K562 (cell line): ENCODE measurements around the gene IQCE. TPM values are rescaled to one million over a fixed set of nuclear protein-coding genes. Genes with fewer than 3 reads are reported as not detected.

ENCODE experiments used
- ATAC-seq: fragments of 200-7000 bp; cut with Tn5 transposase; 3 replicates; pipeline ENCODE4 v1.9.1; 2020; ENCODE audit warnings: moderate library complexity
- BruUV-seq: library from RNA; stranded (reverse); fragments of 400-500 nt; replicated peaks from 2 replicates; lab custom pipeline; 2021; lab: Mats Ljungman, UMichigan
- CTCF ChIA-PET: fragments of 300-600 bp; formaldehyde crosslinking; extraction: SDS; loops from one replicate; lab custom pipeline; 2021; ENCODE audit warnings: low intra/inter-chr PET ratio; lab: Yijun Ruan, JAX
- POLR2A ChIA-PET: fragments of 300-600, 350-650 bp; sonication (Branson Sonifier 250); formaldehyde crosslinking; extraction: SDS; loops from one replicate; lab custom pipeline; 2021; ENCODE audit warnings: antibody characterized with exemption, inconsistent platforms; lab: Yijun Ruan, JAX
- DNase-seq, 4 experiments: peaks; one replicate each; pipeline versions ENCODE4 v3.0.0 to v3.0.0-alpha.2; 2011 to 2018; ENCODE audit warnings: low spot score in 3 of 4, mixed read lengths in 3 of 4; ENCODE audit errors: extremely low read depth in 1 of 4
- FAIRE-seq: peaks from 2 replicates; lab custom pipeline; 2011; peaks lifted over from hg19 to GRCh38; lab: Jason Lieb, UNC
- H2AFZ ChIP-seq: 2 replicates; pipeline ENCODE4 v1.6.0; 2011; ENCODE audit warnings: low read depth, low read length, control low read depth, inconsistent platforms
- H3K27ac ChIP-seq: fragments of 200-600 bp; 3 replicates; pipeline ENCODE4 v1.8.0; 2011; ENCODE audit warnings: low read depth, mild to moderate bottlenecking, control low read depth, inconsistent platforms, low read length, moderate library complexity, mixed read lengths; ENCODE audit errors: extremely low read depth
- H3K27me3 ChIP-seq, 2 experiments: fragments of 300-600 bp in 1 of 2; 2 replicates in 1 of 2; 3 replicates in 1 of 2; pipeline versions ENCODE4 v1.6.0 to v1.8.0; 2011; ENCODE audit warnings: inconsistent platforms in 2 of 2, low read length in 2 of 2, mild to moderate bottlenecking in 1 of 2, mixed read lengths in 1 of 2, moderate library complexity in 1 of 2; ENCODE audit not compliant: control insufficient read depth in 2 of 2, insufficient read depth in 2 of 2
- H3K36me3 ChIP-seq: fragments of 300-600 bp; 3 replicates; pipeline ENCODE4 v1.8.0; 2011; ENCODE audit warnings: mild to moderate bottlenecking, low read length, inconsistent platforms; ENCODE audit not compliant: control insufficient read depth, insufficient read depth
- H3K4me1 ChIP-seq, 2 experiments: fragments of 200-600 bp in 1 of 2; replicated peaks in 1 of 2; 2 replicates in 1 of 2; 3 replicates in 1 of 2; pipeline versions ENCODE4 v1.5.1 to v1.8.0; 2011; ENCODE audit warnings: inconsistent platforms in 2 of 2, low read length in 2 of 2, mild to moderate bottlenecking in 1 of 2, mixed read lengths in 1 of 2, moderate library complexity in 1 of 2; ENCODE audit not compliant: control insufficient read depth in 2 of 2, insufficient read depth in 2 of 2
- H3K4me2 ChIP-seq: 2 replicates; pipeline ENCODE4 v1.6.1; 2011; ENCODE audit warnings: low read length, control low read depth, inconsistent platforms, mixed read lengths; ENCODE audit not compliant: insufficient read depth
- H3K4me3 ChIP-seq: fragments of 200-600 bp; sonication (generic), shearing (Covaris generic); 2 replicates; pipeline ENCODE4 v1.5.1; 2016; ENCODE audit warnings: control low read depth, inconsistent platforms
- H3K79me2 ChIP-seq: fragments of 200-600 bp; 3 replicates; pipeline ENCODE4 v1.8.0; 2011; ENCODE audit warnings: low read length, inconsistent platforms; ENCODE audit not compliant: control insufficient read depth, insufficient read depth
- H3K9ac ChIP-seq, 2 experiments: 2 replicates each; pipeline versions ENCODE4 v1.6.0 to v1.6.1; 2011; ENCODE audit warnings: low read depth in 2 of 2, low read length in 2 of 2, control low read depth in 1 of 2, inconsistent platforms in 1 of 2, mild to moderate bottlenecking in 1 of 2, mixed read lengths in 1 of 2; ENCODE audit not compliant: insufficient read depth in 1 of 2
- H3K9me1 ChIP-seq: one replicate; pipeline ENCODE4 v1.6.0; 2011; ENCODE audit warnings: inconsistent platforms, mild to moderate bottlenecking, low read length, moderate library complexity; ENCODE audit not compliant: control insufficient read depth, insufficient read depth
- H3K9me3 ChIP-seq: replicated peaks from 2 replicates; pipeline ENCODE4 v1.5.1; 2011; ENCODE audit warnings: low read depth, low read length, inconsistent platforms; ENCODE audit not compliant: control insufficient read depth, insufficient read depth
- H4K20me1 ChIP-seq: replicated peaks from 2 replicates; pipeline ENCODE4 v1.6.1; 2011; ENCODE audit warnings: low read length, inconsistent platforms, mixed read lengths; ENCODE audit not compliant: control insufficient read depth, insufficient read depth
- ASH1L ChIP-seq: fragments of 450-650 bp; IDR thresholded peaks from 2 replicates; pipeline ENCODE4 v1.6.1; 2018; ENCODE audit warnings: borderline replicate concordance, mild to moderate bottlenecking, low read depth; ENCODE audit not compliant: partially characterized antibody
- POLR2AphosphoS5 ChIP-seq: IDR thresholded peaks from 2 replicates; pipeline ENCODE4 v1.6.1; 2011; ENCODE audit warnings: mild to moderate bottlenecking, low read depth, low read length, moderate library complexity; ENCODE audit not compliant: control insufficient read depth, insufficient read depth
- PRMT5 ChIP-seq: sonication (generic); formaldehyde crosslinking; IDR thresholded peaks from 2 replicates; pipeline ENCODE4 v1.5.0; 2020; ENCODE audit warnings: missing genetic modification reagents
- RBM34 ChIP-seq: fragments of 200-400 bp; formaldehyde crosslinking; IDR thresholded peaks from 2 replicates; pipeline ENCODE4 v1.6.1; 2018; ENCODE audit warnings: low read length, borderline replicate concordance; ENCODE audit not compliant: insufficient read depth
- ZBTB8A ChIP-seq: fragments of 450-650 bp; IDR thresholded peaks from 2 replicates; pipeline ENCODE4 v1.6.1; 2018; ENCODE audit warnings: mild to moderate bottlenecking, moderate library complexity; ENCODE audit not compliant: partially characterized antibody
- WGBS: fragments of 100-300 bp; shearing (Covaris generic); methylation state at CpG from one replicate; pipeline ENCODE4 v1.1.6; 2016; ENCODE audit warnings: low coverage, mixed read lengths; ENCODE audit not compliant: insufficient coverage; ENCODE audit errors: missing lambda C conversion rate; 5-methylcytosine and 5-hydroxymethylcytosine counted together
- in situ Hi-C: fragments of 300-500 bp; cut with MboI; formaldehyde crosslinking; loops from 4 replicates; pipeline ENCODE4 v1.15.0; 2018; ENCODE audit warnings: inconsistent platforms, mixed read lengths
- intact Hi-C: fragments of 100-400 bp; cut with micrococcal nuclease; formaldehyde crosslinking; loops from 2 replicates; pipeline ENCODE4 v1.14.2; 2022
- polyA plus RNA-seq, 8 experiments: library from polyadenylated mRNA; depleted of rRNA in 4 of 8; stranded (reverse) in 5 of 8; unstranded in 3 of 8; fragments of >200 nt; fragmentation: Nextera tagmentation in 2 of 8; fragmentation: Illumina TruSeq in 1 of 8; extraction: Ambion mirVana in 2 of 8; extraction: Trizol in 1 of 8; gene quantifications; 2 replicates each; pipeline versions ENCODE4 v1.2.1 to v1.2.3, GENCODE V29; 2011 to 2014; ENCODE audit warnings: inconsistent platforms in 1 of 8, missing spikeins in 1 of 8
- total RNA-seq, 7 experiments: library from RNA; depleted of rRNA in 6 of 7; stranded (reverse); fragments of >200 nt in 6 of 7; fragmentation: Illumina TruSeq in 2 of 7; extraction: Trizol in 2 of 7; gene quantifications; 2 replicates each; pipeline versions ENCODE4 v1.2.1 to v1.2.3, GENCODE V29; 2011 to 2021; ENCODE audit warnings: low replicate concordance in 1 of 7
- TF ChIP-seq, protein P1 (sequence below), 2 experiments: fragments of 450-650 bp in 1 of 2; sonication (generic) in 1 of 2; formaldehyde crosslinking in 1 of 2; IDR thresholded peaks; 2 replicates each; pipeline versions ENCODE4 v1.7.1 to v1.9.0; 2016 to 2022; ENCODE audit warnings: inconsistent platforms in 1 of 2, mild to moderate bottlenecking in 1 of 2, missing genetic modification reagents in 1 of 2
- TF ChIP-seq, protein P2 (sequence below), 3 experiments: fragments of 200-800 bp in 1 of 3; sonication (Bioruptor generic) in 1 of 3; sonication (generic) in 1 of 3; formaldehyde crosslinking in 1 of 3; IDR thresholded peaks; 2 replicates each; pipeline versions ENCODE4 v1.6.1 to v1.8.0; 2016 to 2022; ENCODE audit warnings: mild to moderate bottlenecking in 2 of 3, missing compliant biosample characterization in 2 of 3, missing genetic modification characterization in 2 of 3, missing genetic modification reagents in 1 of 3
- TF ChIP-seq, protein P3 (sequence below): sonication (generic); formaldehyde crosslinking; IDR thresholded peaks from 2 replicates; pipeline ENCODE4 v1.5.0; 2020; ENCODE audit warnings: missing genetic modification reagents

IQCE gene
- total and polyA plus RNA-seq, 9 of the 15 experiments (the other 6 are each of a cell fraction or from before 2014, with no cell fraction given), result 0.18 to 8.5 (median 4.2) TPM

DNA sequence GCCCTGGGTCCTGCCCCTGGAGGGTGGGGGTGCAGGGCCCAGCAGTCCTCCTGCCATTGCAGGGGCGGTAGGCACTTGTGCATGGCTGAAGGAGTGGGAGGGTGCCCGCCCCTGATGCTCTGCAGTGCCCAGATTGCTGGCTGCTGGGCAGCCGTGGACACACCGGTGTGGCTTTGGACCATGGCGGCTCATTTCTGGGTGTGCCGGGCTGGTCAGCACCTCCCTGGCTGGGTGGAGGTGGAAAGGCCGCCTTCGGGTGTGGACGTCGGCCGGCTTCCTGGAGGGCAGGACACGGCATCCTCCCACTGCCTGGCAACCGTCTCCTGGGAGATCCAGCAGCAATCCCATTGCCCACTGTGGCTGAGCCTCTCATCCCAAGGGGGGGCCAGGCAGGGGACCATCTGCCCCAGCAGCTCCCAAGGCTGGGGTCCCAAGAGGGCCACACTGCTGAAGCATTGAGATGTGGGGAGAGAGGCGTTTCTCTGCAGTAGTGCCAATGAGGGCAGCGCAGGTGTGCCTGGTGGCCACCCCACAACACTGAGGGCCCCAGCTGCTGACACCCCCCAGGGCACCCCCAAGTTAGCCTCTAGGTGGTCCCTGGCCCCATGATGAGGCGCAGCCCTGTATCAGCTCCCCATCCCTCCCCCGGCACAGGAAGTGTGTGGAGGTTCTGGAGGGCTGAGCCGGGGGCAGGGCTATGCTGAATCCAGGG, 85.9 kb downstream of the IQCE start:
- POLR2A ChIA-PET, result interaction anchor here (0.6 to 1.2 kb wide), 4 partner anchors 9 to 502 kb away, joined by 3 to 5 read pairs (median 3); no protein-coding TSS in a partner anchor
- WGBS, result 53% methylated on average over 11 of the region's 18 CpGs
- no peaks in the 10 kb centered on the region for H3K27me3 ChIP-seq
- peak overlapping the region in 1 of 2 experiments; percentile 37; a peak in 2 of 4 replicates for H3K9ac ChIP-seq
- 0 out of 2 replicates have a peak, but pooled peaks cover 5% of the 10 kb centered on the region for H4K20me1 ChIP-seq
- peak; percentile 8; the same call in 1 of the 3 replicates for ATAC-seq
- H3K36me3 ChIP-seq, result no peaks in the 10 kb centered on the region
- H3K4me2 ChIP-seq, result no peak overlapping the region
- in situ Hi-C loops, result no loop called here
- no peak for FAIRE-seq
- peaks cover 6 to 86% of the 10 kb centered on the region in 2 experiments; a peak in 2 of 5 replicates for H3K4me1 ChIP-seq
- no peak overlapping the region for H3K4me3 ChIP-seq
- intact Hi-C loops, result no loop called here
- no peak overlapping the region for H3K27ac ChIP-seq
- no peaks in the 10 kb centered on the region for H3K9me3 ChIP-seq
- no peak overlapping the region for H2AFZ ChIP-seq
- CTCF ChIA-PET, result no interaction called here
- BruUV-seq, result no TSS peak
- no peaks in the 10 kb centered on the region for H3K79me2 ChIP-seq
- DNase-seq, result no peak
- no peaks in the 10 kb centered on the region for H3K9me1 ChIP-seq
- TF ChIP-seq ASH1L, result no peak
- TF ChIP-seq POLR2AphosphoS5, result no peak
- TF ChIP-seq ZBTB8A, result no peak
- TF ChIP-seq, protein P1, sequence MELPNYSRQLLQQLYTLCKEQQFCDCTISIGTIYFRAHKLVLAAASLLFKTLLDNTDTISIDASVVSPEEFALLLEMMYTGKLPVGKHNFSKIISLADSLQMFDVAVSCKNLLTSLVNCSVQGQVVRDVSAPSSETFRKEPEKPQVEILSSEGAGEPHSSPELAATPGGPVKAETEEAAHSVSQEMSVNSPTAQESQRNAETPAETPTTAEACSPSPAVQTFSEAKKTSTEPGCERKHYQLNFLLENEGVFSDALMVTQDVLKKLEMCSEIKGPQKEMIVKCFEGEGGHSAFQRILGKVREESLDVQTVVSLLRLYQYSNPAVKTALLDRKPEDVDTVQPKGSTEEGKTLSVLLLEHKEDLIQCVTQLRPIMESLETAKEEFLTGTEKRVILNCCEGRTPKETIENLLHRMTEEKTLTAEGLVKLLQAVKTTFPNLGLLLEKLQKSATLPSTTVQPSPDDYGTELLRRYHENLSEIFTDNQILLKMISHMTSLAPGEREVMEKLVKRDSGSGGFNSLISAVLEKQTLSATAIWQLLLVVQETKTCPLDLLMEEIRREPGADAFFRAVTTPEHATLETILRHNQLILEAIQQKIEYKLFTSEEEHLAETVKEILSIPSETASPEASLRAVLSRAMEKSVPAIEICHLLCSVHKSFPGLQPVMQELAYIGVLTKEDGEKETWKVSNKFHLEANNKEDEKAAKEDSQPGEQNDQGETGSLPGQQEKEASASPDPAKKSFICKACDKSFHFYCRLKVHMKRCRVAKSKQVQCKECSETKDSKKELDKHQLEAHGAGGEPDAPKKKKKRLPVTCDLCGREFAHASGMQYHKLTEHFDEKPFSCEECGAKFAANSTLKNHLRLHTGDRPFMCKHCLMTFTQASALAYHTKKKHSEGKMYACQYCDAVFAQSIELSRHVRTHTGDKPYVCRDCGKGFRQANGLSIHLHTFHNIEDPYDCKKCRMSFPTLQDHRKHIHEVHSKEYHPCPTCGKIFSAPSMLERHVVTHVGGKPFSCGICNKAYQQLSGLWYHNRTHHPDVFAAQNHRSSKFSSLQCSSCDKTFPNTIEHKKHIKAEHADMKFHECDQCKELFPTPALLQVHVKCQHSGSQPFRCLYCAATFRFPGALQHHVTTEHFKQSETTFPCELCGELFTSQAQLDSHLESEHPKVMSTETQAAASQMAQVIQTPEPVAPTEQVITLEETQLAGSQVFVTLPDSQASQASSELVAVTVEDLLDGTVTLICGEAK (IDR thresholded peaks at IDR 0.05), result no peak
- TF ChIP-seq, protein P1 (CRISPR knock-in tag; IDR thresholded peaks at IDR 0.05), result no peak
- no peak for TF ChIP-seq RBM34
- TF ChIP-seq, protein P2, sequence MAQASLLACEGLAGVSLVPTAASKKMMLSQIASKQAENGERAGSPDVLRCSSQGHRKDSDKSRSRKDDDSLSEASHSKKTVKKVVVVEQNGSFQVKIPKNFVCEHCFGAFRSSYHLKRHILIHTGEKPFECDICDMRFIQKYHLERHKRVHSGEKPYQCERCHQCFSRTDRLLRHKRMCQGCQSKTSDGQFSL (CRISPR knock-in tag; IDR thresholded peaks at IDR 0.05), result no peak
- TF ChIP-seq, protein P2 (tag; IDR thresholded peaks at IDR 0.05), result no peak
- TF ChIP-seq, protein P3, sequence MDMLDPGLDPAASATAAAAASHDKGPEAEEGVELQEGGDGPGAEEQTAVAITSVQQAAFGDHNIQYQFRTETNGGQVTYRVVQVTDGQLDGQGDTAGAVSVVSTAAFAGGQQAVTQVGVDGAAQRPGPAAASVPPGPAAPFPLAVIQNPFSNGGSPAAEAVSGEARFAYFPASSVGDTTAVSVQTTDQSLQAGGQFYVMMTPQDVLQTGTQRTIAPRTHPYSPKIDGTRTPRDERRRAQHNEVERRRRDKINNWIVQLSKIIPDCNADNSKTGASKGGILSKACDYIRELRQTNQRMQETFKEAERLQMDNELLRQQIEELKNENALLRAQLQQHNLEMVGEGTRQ, result no peak
- no peak for TF ChIP-seq PRMT5 (CRISPR knock-in tag)
